Anterior cingulate cortex (tissue), 58 donors: Measurements from ENCODE around the gene YIPF1.

Experiments
- DNase-seq, 58 donors: peaks; one replicate each; lab custom pipeline; 2025; lab: John Stamatoyannopoulos, UW

Gene YIPF1

GRCh38 chr1:53889304-53890298, at the start of gene YIPF1:
Gene YIPF1, minus strand, starts transcription at chr1:53889797. Its CDS starts 860 bp downstream, at chr1:53888937.
- DNase-seq = peak; percentile 36 to 96 (median 87)

GRCh38 chr1:53938136-53938830, 48.7 kb upstream of the YIPF1 start:
- no peak for DNase-seq

DNA sequence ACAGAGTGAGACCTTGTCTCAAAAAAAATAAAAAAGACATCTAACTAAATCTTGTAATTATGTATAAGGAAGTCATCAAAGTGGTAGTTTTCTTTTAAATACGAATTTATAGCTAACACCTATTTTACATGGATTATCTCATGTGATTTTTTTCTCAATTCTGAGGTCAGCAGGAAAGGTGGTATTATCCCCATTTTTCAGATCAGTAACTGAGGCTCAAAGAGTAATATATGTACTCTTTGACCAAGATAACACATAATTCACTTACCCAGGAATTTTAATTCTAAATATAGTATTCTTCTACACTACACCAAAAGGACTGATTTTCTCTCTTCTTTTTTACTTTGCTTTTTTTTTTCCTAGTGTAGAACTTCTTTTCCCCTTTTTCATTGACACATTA, 46.8 kb upstream of the YIPF1 start:
- DNase-seq = no peak

GRCh38 chr1:53934170-53934765, 44.7 kb upstream of the YIPF1 start:
- no peak for DNase-seq

DNA sequence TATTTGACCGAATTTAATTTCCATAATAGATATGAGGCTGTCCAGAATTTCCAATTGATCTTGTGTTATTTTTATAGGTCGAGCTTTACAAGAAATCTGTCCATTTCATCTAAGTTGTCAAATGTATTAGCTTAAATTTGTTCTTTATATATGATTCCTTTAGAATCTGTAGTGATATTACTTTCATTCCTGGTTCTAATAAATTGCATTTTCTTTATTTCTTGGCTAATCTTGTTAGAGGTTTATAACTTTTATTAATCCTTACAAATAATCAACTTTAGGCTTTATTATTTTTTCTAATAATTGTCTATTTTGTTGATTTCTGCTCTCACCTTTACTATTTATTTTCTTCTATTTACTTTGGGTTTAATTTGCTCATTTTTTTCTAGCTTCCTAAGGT, 41.9 kb upstream of the YIPF1 start:
- no peak for DNase-seq

- DNase-seq = no peak
Measured at GRCh38 chr1:53930932-53931331, 41.3 kb upstream of the YIPF1 start.

DNA sequence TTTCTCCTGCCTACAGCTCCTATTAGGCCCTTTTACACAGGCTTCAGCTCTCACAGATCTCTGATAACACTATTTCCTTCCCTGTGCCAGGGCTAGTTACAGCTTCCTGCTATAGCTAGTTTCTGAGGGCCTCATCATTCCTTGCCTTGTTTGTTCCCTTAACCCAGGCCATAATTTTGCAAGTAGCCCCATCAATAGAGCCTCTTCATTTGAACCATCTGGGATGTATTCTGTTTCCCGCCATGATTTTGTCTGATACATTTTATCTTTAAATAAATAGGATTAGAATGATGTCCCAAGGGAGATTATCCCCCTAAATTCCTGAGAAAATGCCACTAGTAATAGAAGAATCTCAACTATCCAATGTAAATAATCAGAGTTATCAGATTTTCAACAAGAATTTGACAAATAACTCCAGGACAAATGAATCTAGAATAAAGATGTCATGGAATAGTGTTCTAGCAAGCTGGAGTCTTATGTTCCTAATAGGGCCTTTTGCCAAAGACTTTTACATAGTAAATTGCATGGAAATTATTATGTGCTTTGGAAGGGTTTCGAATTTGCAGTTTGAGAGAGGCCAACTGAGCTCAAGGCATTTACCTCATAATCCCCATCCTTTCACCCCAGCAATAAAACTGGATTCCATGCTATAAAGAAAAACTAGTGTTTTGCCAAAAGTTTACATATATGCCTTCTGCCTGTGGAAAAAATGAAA, 39.8 kb upstream of the YIPF1 start:
- DNase-seq = no peak

- DNase-seq = no peak
Measured at GRCh38 chr1:53927376-53927881, 37.8 kb upstream of the YIPF1 start.

DNA sequence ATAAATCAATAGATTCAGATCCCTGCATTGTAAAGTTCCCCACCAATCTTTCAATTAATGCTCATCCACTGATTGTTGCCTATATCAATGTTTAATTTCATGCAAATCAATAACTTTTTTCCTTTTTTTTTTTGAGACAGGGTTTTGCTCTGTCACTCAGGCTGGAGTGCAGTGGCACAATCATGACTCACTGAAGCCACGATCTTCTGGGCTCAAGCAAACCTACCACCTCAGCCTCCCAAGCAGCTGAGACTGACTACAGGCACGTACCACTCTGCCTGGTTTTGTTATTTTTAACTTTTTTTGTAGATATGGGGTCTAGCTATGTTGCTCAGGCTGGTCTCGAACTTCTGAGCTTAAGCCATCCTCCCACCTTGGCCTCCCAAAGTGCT, 30.1 kb upstream of the YIPF1 start:
- DNase-seq = no peak

DNA sequence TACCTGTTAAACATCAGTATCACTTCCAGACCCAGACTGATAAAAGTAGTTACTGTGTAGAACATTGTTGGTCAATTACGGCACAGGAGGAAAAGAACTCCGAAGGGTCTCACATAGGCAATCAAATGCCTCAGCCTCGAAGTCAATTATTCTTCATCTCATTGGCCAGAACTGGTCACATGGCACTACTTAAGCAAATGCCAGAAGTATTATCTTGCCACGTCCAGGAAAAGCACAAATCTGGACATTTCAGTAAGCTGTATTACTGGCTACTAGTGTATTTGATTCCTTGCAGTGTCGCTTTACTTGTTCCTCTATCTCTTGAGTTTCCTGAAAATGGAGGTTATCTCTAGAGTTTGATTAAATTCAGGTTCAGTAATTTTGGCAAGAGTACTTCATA, 28.7 kb upstream of the YIPF1 start:
- DNase-seq = no peak

DNA sequence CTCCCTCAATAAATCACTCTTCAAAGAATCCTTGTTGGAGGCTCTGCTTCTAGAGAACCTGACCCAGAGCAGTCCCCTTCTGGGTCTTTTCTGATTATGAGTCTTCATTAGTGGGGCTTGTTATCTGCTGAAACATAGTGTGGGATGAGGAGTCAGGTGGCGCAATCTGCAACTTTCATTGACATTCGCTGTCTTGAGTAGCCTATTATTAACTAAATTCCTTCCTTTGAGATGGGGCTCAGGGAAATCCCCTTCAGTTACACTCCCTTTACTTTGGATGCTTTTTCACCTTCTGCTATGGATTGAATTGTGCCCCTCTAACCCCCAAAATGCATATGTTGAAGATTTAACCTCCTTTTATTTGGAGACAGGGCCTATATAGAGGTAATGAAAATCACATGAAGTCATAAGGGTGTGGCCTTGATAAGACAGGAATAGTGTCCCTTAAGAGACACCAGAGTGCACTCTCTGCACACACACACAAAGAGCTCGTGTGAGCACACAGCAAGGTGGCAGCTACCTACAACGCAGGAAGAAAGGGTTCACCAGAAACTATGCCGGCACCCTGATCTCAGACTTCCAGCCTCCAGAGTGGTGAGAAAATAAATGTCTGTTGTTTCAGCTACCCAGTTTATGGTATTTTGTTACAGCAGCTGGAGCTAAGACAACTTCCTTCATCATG, 23.9 kb upstream of the YIPF1 start:
- DNase-seq = no peak

GRCh38 chr1:53911442-53911841, 21.8 kb upstream of the YIPF1 start:
- no peak for DNase-seq

DNA sequence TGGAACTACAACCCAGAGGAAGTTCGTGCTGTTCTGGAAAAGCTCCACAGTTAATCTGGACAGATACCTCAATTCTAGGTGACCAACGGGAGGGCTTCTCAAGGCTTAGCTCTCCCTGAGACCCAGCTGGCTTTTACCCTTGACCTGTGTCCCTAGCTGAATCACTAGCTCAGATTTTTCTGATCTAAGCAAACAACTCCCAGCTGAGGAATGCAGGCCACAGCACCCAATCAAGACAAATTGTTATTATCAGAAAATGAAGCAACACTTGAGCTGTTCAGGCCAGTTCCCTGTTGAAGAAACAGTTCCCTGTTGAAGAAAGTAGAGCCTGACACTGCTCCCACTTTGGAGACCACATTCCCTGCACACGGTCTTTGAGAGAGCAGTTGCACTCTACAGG, 20.3 kb upstream of the YIPF1 start:
- no peak for DNase-seq

DNA sequence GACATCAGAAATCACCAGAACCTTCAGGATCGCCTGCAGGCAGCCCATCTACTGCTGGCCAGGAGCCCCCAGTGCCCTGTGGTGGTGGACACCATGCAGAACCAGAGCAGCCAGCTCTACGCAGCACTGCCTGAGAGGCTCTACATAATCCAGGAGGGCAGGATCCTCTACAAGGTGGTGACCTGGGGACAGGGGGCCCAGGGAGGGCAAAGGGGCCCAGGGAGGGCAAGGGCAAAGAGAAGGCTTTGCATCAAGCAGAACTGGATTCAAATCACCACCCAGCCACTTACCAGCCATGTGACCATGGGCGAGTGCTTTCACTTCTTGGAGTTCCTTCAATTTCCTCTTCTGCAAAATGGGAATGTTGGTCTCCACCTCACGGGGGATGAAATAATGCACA, 16.5 kb upstream of the YIPF1 start:
- no peak for DNase-seq

DNA sequence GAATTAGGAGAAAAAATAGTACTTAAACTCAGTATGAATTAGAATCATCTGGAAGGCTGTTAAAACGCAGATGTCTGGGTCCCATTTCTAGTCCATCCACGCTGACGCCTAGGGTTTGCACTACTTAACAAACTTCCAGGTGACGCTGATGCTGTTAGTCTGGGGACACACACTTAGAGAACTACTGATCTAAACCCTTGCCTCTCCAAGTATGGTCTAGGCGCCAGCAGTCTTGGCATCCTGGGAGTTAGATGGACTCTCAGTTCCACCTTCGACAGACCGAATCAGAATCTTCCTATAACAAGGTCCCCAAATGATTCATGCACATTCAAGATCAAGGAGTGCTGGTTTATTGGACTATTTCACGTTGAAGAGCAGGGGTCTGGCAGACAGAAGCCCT, 15.9 kb upstream of the YIPF1 start:
- no peak for DNase-seq

GRCh38 chr1:53902235-53903138, 12.9 kb upstream of the YIPF1 start:
- no peak for DNase-seq

DNA sequence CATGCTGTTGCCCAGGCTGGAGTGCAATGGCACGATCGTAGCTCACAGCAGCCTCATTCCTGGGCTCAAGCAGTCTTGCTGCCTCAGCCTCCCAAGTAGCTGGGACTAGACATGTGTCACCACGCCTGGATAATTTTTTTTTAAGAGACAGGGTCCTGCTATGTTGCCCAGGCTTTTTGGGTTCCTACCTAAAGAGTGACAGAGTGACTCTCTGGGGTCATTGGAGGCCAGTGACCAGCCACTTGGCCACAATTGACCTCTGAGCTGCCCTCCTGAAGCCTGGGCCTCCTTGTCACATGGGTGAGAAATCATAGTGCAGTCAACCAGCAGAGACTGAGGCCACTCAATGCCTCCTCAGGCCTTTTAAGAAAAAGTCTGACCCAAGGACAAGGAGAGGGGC, 10.1 kb upstream of the YIPF1 start:
- no peak for DNase-seq

DNA sequence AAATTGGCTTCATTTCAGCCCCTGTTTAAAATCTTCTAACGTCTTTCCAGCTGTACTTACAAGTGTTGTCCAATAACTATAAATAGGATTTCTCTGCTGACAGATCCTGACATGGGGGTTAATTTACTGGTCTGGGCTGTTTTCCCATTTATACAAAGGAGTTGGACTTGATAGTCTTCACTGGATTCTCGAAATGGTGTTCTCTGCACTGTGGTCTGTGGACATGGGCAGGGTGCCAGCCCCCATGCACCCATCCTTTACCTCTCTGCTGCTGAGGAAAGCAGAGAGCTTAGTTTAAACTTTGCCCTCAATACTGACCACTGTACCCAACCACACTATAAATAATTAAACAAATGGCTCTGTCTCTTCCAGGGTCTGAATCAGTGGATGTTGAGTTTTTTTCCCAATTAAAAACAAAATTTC, 9.6 kb upstream of the YIPF1 start:
- peak in 8 of 58 donors; percentile 9 to 38 (median 14) for DNase-seq
